Mesothelial cell of epicardium (in vitro differentiated cells): ENCODE data around the gene ELMO2. TPM values are rescaled to one million over a fixed set of nuclear protein-coding genes. Genes with fewer than 3 reads are reported as not detected.

Experiments used
- DNase-seq, 2 experiments: peaks; one replicate each; pipeline ENCODE4 v3.0.0; 2021; ENCODE audit warnings: low spot score in 2 of 2; ENCODE audit not compliant: unreplicated experiment in 2 of 2
- H3K27ac Mint-ChIP-seq: 2 replicates; pipeline ENCODE4 v1.8.0; 2021; ENCODE audit warnings: mixed read lengths
- H3K27me3 Mint-ChIP-seq: 2 replicates; pipeline ENCODE4 v1.8.0; 2021; ENCODE audit warnings: low read depth, mixed read lengths
- H3K36me3 Mint-ChIP-seq: 2 replicates; pipeline ENCODE4 v1.8.0; 2021; ENCODE audit warnings: mixed read lengths
- H3K4me1 Mint-ChIP-seq: 2 replicates; pipeline ENCODE4 v1.8.0; 2021; ENCODE audit warnings: mixed read lengths
- H3K4me3 Mint-ChIP-seq: 2 replicates; pipeline ENCODE4 v1.8.0; 2021; ENCODE audit warnings: mild to moderate bottlenecking, moderate library complexity, mixed read lengths
- H3K9me3 Mint-ChIP-seq: 2 replicates; pipeline ENCODE4 v1.8.0; 2021; ENCODE audit warnings: mixed read lengths
- CTCF ChIP-seq: fragments of 200-600 bp; sonication (generic); IDR thresholded peaks from one replicate; pipeline ENCODE4 v1.5.0; 2021; ENCODE audit warnings: antibody characterized with exemption; ENCODE audit not compliant: unreplicated experiment
- total RNA-seq: library from RNA; stranded (reverse); gene quantifications from 3 replicates; pipeline ENCODE4 v1.2.1, GENCODE V29; 2021

The ELMO2 gene
- total RNA-seq, 1 donor from 2014 or later, result 53.2 TPM

GRCh38 chr20:46367234-46367633 lies 39.2 kb downstream of the ELMO2 start:
- Mint-ChIP-seq H3K9me3 (no peaks in the 10 kb centered on the region), H3K4me3 (no peak overlapping the region), H3K4me1 (peaks cover 15% of the 10 kb centered on the region), H3K27me3 (no peaks in the 10 kb centered on the region), H3K27ac (no peak overlapping the region), H3K36me3 (peaks cover 31% of the 10 kb centered on the region)
- no peak for DNase-seq
- TF ChIP-seq CTCF, result no peak

GRCh38 chr20:46366826-46367225 lies 39.6 kb downstream of the ELMO2 start:
- H3K27ac Mint-ChIP-seq, result no peak overlapping the region
- no peaks in the 10 kb centered on the region for H3K27me3 Mint-ChIP-seq
- H3K36me3 Mint-ChIP-seq, result peaks cover 28% of the 10 kb centered on the region
- H3K9me3 Mint-ChIP-seq, result no peaks in the 10 kb centered on the region
- H3K4me3 Mint-ChIP-seq, result no peak overlapping the region
- H3K4me1 Mint-ChIP-seq, result peaks cover 15% of the 10 kb centered on the region
- TF ChIP-seq CTCF, result no peak
- no peak for DNase-seq

GRCh38 chr20:46365487-46366220 lies 40.8 kb downstream of the ELMO2 start:
- Mint-ChIP-seq H3K27ac (no peak overlapping the region), H3K9me3 (no peaks in the 10 kb centered on the region), H3K4me1 (peaks cover 15% of the 10 kb centered on the region), H3K4me3 (peak overlapping the region; percentile 83), H3K36me3 (peaks cover 21% of the 10 kb centered on the region), H3K27me3 (no peaks in the 10 kb centered on the region)
- TF ChIP-seq CTCF, result no peak
- DNase-seq, result no peak

GRCh38 chr20:46364670-46365486 lies 41.5 kb downstream of the ELMO2 start:
- Mint-ChIP-seq H3K27me3 (no peaks in the 10 kb centered on the region), H3K36me3 (peaks cover 18% of the 10 kb centered on the region), H3K9me3 (no peaks in the 10 kb centered on the region), H3K4me3 (peak overlapping the region; percentile 83), H3K27ac (peak overlapping the region; percentile 95), H3K4me1 (peaks cover 15% of the 10 kb centered on the region)
- no peak for DNase-seq
- TF ChIP-seq CTCF, result no peak

- Mint-ChIP-seq H3K27ac (peak overlapping the region; percentile 98), H3K36me3 (peaks cover 12% of the 10 kb centered on the region), H3K9me3 (no peaks in the 10 kb centered on the region), H3K4me1 (peaks cover 15% of the 10 kb centered on the region), H3K4me3 (peak overlapping the region; percentile 83), H3K27me3 (no peaks in the 10 kb centered on the region)
- peak; percentile 83 to 88 for DNase-seq
- TF ChIP-seq CTCF, result no peak
Observed at GRCh38 chr20:46363874-46364669, 42.3 kb downstream of the ELMO2 start.
